Measurements from ENCODE around the gene HMGXB4.

DNA sequence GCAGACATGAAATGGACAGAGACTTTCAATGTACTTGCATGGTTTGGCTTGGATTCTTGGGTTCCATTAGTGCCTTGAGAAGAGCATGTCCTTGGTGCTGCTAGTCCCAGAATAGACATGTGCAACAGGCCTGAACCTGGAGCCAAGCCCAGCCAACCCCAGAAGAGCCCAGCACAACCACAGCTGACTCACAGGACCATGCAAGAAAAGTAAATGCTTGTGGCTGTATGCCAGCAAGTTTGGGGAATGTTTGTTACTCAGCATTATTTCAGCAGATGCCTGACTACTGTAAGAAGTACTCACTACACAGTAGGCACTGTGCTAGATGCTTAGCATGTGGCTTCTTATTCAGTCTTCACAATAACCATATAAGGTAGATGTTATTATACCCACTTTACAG, 39.2 kb upstream of the HMGXB4 start:
- TF ChIP-seq, protein P1, sequence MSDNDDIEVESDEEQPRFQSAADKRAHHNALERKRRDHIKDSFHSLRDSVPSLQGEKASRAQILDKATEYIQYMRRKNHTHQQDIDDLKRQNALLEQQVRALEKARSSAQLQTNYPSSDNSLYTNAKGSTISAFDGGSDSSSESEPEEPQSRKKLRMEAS (IDR thresholded peaks at IDR 0.05): no peak
- TF ChIP-seq CBX5 (CRISPR knock-in tag; IDR thresholded peaks at IDR 0.05; ENCODE audit: borderline replicate concordance) (no peak), TFDP2 (CRISPR knock-in tag; IDR thresholded peaks at IDR 0.05) (no peak), EZH2 (conservative IDR thresholded peaks at IDR 0.05; ENCODE audit: low read depth, low read length) (no peak), ZNF782 (CRISPR knock-in tag; IDR thresholded peaks at IDR 0.05; ENCODE audit: borderline replicate concordance) (no peak)

Measured in HepG2 (cell line).